Measurements from ENCODE around the gene KIRREL2.
A peak's percentile ranks its signal among the peaks of the same experiment; 100 is the strongest.

- TF ChIP-seq, protein P1, sequence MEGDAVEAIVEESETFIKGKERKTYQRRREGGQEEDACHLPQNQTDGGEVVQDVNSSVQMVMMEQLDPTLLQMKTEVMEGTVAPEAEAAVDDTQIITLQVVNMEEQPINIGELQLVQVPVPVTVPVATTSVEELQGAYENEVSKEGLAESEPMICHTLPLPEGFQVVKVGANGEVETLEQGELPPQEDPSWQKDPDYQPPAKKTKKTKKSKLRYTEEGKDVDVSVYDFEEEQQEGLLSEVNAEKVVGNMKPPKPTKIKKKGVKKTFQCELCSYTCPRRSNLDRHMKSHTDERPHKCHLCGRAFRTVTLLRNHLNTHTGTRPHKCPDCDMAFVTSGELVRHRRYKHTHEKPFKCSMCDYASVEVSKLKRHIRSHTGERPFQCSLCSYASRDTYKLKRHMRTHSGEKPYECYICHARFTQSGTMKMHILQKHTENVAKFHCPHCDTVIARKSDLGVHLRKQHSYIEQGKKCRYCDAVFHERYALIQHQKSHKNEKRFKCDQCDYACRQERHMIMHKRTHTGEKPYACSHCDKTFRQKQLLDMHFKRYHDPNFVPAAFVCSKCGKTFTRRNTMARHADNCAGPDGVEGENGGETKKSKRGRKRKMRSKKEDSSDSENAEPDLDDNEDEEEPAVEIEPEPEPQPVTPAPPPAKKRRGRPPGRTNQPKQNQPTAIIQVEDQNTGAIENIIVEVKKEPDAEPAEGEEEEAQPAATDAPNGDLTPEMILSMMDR (IDR thresholded peaks at IDR 0.05): no peak
- TF ChIP-seq POLR2AphosphoS5 (IDR thresholded peaks at IDR 0.05) (peak in 3 of 4 donors; percentile 25 to 55 (median 29)), POLR2A (IDR thresholded peaks at IDR 0.05) (no peak)
These were observed 51.3 kb downstream of the KIRREL2 start, which contains the start of gene TYROBP for GRCh38 chr19:35908010-35908441.
